ENCODE measurements around the gene GULP1.

The GULP1 gene

DNA sequence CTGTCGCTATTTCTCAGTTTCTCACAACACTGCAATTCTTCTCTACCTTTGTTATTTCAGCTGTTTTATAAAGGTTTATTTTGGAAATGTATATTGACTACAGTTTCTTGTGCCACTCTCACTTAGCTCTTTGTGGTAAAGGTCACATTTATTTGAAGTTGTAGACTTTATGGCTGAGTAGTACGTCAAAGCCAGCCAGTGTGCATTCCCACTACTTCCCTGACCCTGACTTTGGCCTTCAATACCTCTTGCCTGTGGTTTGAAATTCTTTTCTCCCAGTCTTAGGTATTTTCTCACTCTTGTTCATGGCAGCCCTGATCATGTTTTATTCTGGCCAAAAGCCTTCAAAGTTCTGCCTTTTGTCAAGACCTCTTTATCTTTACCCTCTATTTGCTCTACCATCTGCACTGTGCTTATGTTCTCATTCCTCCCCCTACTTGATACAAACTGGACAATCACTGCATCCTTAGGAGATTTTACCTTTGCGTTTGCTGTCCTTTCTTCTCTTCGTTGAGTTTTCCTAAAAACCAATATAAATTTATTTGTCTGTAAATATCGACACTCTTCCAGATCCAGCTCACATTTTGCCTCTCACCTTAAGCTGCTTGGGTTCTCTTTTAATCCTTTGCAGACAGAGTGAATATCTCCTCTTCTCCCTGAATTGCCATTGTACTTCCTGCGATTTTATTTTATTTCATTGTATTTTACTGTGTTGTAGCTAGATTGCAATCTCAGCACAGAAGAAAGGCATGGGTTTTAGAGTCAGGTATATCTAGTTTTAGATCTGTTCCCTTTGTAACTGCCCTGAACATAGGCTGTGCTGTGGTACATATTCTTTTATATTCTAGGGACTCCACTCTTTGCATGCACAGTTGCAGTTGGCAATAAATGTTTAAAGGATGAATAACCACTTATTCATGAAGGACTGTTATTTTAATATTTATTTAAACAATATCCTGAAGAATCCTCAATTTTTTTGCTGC lies 31.2 kb downstream of the GULP1 start:
- no peak for DNase-seq (ENCODE audit: extremely low read depth in 1 of 2, low read depth in 1 of 2)

DNA sequence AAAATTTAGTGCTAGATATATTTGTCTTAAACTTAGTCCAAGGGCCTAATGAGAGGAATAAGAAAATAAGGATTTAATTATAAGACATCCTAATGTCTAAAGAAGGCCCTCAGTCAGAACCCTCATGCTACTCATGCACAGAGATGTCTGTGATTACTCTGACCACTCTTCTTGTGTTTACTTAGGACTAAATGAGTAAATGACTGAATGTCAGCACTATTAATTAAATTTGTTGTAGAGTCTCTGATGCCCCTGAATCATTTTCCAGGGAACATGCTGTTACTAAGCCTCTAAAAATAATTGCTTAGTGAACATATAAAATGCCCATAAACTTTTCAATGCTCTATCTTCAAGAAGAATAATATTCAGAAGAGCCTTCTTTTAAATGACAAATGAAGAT lies 32.4 kb downstream of the GULP1 start:
- DNase-seq (ENCODE audit: extremely low read depth in 1 of 2, low read depth in 1 of 2): no peak

DNA sequence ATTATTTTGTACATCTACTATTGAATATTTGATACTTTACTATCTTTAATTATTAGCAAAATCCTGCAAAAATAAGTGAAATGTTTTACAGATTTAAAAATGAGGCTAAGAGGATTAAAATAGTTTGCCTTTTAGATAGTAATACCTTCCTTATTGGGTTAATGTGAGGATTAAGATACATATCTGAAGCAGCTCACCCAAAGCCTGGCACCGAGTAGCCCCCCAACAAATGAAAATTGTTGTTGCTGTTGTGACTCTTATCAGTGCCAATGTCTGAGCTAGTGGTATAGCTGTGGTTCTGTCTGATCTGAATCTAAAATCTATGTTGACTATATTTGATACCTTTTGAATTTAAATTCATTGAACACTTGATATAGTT lies 34.6 kb downstream of the GULP1 start:
- DNase-seq (ENCODE audit: extremely low read depth in 1 of 2, low read depth in 1 of 2): no peak

DNA sequence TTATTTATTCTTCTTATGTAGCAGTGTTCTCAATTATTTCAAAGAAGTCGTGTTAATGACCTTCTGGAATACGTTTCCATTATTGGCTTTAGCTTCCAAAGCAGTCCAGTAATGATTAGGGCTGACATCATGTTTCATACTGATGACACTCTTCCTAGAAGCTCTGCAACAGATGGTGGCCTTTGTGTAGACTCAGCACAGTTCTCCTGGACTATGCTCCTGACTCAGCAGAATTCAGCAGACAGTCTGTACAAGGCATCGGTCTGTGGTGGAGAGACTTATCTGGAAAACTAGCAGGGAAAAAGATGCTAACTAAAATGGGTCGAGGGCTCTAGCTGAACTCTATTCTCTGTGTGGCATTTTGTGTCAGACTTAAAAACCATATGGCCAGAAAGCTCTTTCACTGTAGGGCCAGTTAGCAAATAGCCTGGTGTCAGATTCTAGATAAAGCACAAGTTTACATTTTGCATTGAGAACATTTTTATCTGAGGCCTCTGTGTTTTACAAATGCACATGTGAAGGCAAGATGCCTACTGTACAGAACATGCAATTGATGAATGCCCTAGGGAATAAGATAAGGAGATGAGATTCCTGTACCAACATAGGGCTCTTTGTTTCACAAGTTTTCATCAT lies 35.1 kb downstream of the GULP1 start:
- DNase-seq (ENCODE audit: extremely low read depth in 1 of 2, low read depth in 1 of 2): no peak

DNA sequence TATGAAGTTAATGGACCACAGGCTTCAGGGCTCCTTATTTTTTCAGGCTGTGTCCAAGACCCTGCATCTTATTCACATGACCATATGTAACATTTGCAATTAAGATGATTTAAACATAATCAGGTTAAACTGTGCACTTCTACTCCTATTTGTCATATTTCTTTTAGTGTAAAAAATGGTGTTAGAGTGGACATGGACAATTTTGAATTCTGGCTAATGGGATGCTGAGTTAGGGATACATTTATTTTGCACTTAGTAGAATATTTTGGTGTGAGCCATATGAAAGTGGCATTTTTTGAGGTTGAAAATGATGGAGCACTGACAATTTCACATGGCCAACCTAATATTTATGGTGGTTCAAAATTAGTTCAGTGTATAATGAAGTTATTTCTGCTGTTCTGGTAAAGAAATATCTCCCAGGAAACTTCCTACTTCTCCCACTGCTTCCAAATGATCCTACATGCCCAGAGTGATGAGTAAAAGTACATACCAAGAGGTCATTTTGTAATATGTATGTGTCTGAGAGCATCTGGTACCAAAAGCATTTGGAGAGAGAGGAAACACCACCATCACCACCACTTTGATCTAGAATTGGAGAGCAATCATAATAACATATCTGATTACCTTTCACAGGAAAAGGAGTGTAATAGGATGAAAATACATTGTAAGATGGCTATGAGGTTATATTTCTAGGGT lies 36.0 kb downstream of the GULP1 start:
- no peak for DNase-seq (ENCODE audit: extremely low read depth in 1 of 2, low read depth in 1 of 2)

DNA sequence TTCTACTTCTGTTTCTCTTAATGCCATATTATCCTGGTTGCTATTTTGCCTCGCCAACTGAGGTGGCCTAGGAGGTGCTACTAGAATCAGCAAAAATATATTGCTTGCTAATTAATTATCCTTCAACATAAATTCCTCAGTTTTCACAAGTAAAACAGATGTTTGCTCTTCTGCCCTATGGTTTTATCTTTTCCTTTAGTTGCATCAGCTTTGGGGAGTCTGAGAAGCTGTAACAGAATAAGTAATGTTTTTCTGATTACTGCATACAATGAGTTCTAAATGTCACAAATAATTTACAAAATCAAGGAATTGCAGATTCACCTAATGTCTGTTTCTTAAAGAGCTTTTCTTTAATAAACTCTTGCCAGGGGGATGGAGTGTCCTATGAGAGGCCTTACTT lies 36.7 kb downstream of the GULP1 start:
- DNase-seq (ENCODE audit: extremely low read depth in 1 of 2, low read depth in 1 of 2): no peak

DNA sequence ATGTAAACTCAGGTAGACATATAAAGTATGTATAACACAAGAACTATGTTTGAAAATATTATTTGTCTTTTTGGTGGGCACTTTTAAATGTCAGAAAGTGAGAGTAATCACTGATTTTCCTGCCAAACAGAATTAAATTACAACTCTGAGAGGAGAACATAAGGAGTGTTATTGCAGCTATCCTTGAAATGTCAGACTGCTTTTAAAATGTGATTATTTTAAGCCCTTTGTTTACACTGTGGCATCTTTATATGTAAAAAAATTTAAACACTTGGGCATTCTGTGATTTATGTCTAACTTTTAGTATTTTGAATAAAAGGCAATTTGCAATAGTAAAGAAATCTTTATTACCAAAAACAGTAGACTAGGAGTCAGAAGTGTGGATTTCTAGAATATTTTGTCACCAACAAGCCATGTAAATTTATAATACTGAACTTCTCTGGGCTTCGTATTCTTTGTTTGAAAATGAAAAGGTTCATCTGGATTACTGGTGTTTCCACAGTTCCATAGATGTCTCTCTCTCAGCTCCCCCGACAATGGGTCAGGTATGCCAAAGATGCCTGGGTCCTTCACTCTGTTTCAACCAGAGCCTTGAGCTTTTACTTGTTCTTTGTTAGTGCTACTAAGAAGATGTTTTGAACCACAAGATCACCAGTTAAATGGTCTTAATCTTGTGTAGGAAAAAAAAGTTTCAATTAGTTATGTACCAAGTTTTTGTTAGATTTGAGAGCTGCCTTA lies 38.8 kb downstream of the GULP1 start:
- DNase-seq (ENCODE audit: extremely low read depth in 1 of 2, low read depth in 1 of 2): no peak

DNA sequence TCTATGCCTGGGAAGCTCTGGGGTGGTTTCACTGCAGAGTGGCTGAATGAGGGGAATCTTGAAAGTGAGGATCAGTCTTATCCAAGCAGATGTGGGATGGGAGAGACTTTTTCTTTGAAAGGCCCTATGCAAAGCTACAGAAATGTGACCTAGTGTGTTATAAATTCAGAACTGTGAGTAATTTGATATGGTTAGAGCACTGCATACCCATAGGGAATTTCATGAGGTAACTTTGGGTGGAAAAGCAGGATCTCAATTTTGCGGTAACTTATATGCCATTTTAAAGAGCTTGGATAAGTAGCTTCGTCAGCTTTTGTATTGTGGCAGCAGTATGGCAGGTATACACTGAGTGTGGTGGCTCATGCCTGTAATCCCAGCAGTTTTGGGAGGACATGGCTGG lies 40.9 kb downstream of the GULP1 start:
- no peak for DNase-seq (ENCODE audit: extremely low read depth in 1 of 2, low read depth in 1 of 2)

DNA sequence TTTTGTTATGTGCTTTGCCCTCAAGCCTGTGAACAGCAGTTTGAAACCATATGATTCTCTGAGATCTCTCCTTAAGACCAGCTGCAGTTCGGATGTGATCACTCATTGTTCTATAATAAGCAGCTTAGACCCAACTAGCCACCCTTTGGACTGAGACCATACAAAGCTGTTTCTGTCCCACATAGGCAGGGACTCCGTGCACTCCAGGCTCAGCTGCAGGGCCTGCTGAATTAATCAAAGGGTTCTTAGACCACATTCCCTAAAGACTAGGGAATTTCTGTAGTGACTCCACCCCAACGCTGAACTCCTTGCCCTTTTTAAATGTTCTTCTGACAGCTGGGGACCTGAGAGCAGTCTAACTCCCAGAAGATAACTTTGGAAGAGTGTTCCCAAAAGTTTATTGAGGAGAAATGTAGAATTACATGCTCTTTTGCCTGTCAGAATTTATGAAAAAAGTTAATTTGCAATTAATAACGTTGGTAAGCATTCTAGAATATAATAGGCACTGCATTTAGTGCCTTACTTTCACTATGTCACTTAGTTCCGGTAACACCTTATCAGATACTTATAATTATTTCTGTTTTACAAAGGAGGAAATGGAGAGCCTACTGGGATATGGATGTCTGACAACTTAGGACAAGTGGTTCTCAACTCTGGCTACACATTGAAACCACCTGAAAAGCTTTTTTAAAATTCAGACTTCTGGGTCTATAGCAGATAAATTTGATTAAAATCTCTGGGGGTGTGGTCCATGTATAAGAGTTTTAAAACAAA lies 42.3 kb downstream of the GULP1 start:
- no peak for DNase-seq (ENCODE audit: extremely low read depth in 1 of 2, low read depth in 1 of 2)

DNA sequence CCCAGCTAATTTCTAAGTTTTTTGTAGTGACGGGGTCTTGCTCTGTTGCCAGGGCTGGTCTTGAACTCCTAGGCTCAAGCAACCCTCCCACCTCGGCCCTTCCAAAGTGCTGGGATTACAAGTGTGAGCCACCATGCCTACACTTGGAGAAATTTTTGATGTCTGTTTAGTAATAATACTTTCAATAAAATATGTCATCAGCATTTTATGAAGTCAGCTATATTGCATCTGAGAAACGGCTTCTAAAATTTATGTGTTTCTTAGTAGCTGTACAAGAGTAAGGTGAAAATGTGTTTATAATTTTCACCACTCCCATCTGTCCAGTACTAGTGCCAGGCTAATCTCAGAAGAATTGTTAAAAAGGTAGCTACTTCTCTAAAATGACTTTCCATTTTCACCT lies 46.8 kb downstream of the GULP1 start:
- no peak for DNase-seq (ENCODE audit: extremely low read depth in 1 of 2, low read depth in 1 of 2)

DNA sequence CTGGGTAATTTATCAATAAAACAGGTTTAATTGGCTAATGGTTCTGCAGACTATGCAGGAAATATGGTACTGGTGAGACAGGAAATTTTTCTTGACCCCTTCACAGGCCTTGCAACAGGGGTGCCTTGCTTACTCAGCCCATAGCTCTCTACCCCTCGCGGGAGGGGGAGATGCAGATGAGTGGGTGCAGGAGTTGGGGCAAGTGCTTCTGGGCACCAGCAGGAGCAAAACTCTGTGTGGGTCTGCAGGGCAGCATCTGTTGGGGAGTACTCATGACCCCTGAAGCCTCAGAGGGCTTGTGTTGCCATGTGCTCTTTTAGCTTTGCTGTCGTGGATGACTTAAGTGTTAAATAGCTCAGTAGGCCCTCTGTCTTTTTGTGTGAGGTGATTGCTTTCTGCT lies 48.6 kb downstream of the GULP1 start:
- DNase-seq (ENCODE audit: extremely low read depth in 1 of 2, low read depth in 1 of 2): no peak

DNA sequence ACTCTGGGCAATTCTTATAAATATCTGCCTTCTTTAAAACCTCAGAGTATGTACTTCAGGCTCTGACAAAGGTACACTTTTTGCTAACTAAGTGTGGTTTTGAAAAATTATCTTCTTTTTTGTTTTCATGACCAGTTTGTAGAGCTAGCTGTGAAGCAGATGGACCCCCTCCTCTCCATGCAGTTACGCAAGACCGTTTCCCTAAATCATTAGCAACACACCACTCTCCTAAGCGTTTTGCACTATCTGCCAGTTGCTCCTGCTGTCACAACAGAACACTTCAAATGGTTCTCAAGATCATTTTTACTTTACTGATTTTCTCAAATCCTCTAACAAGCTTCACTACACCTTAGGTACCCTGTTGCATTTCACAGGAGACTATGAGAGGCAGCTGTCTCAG lies 53.3 kb downstream of the GULP1 start:
- no peak for DNase-seq (ENCODE audit: extremely low read depth in 1 of 2, low read depth in 1 of 2)

DNA sequence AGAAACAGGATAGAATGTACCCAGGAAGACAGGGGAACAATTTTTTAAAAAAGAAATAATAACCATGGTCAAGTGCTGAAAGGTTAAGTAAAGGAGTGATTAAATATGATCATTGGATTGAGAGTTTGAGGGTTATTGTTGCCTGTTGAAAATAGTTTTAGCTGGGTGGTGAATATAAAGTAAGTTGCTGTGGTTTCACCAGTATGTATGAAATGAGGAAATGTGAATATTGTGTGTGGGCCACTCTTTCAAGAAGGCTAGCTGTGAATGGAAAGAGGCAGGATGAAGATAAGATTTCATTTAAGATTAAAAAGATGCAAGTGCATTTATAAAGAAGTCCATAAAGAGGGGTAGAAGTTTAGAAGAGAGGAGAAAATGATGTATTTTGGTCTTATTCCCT lies 53.8 kb downstream of the GULP1 start:
- no peak for DNase-seq (ENCODE audit: extremely low read depth in 1 of 2, low read depth in 1 of 2)

DNA sequence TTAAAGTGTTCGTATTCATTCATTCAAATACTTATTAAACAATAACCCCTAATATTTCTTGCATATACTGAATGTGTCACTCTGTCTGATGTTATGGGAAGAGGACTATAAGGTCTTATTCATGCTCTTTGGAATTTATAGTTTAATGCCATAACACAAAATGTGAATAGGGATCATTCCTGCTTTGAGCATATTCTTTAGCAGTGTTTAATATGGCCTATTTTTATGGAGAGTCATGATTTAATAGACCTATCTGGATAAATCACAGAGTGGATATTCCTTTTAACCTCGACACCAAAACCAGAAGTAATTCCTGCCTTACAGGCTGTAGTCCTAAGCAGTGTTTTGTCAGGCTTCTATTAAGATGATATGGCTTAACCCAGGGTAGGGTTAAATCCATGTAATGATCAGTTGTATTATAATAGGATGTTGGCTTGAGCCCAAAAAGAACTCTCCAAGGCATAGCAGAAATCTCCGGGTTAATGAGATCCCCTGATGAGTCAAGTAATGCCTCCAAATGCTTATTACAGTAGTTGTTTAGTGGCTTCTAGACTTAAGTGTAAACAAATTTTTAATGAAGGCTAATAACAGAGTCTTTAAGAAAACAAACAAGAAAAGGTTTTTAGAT lies 54.3 kb downstream of the GULP1 start:
- no peak for DNase-seq (ENCODE audit: extremely low read depth in 1 of 2, low read depth in 1 of 2)

DNA sequence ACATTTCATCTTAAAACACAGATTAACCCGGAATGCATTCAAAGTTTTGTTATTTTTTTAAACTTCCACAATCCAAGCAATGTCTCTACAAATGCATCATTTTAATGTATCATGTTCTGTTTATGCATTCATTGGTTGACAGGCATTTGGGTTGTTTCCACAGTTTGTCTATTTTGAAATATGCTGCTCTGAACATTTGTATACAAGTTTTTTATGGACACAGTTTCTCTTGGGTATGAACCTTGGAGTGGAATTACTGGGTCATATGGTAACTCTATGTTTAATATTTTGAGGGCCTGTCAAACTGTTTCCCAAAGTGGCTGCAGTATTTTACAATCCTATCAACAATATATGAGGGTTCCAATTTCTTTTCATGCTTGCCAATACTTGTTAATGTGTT lies 57.3 kb downstream of the GULP1 start:
- no peak for DNase-seq (ENCODE audit: extremely low read depth in 1 of 2, low read depth in 1 of 2)

DNA sequence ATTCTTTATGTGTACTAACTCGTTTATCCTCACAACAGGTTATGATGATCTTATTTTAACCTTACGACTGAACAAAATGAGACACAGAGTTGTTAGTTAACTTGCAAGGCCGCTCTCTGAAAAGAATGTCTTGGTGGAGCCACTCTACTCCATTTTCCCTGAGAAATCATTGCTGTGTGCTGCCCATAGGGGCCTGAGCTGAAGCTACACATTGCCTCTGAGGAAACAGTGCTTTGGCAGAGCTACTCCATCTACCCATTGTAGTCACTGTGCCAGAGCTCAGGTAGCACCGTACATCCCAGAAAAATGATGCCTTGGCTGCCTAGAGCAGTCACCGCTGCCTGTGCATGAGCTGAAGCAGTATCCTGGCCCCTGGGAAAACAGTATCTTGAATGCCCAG lies 61.6 kb downstream of the GULP1 start:
- DNase-seq (ENCODE audit: extremely low read depth in 1 of 2, low read depth in 1 of 2): no peak

DNA sequence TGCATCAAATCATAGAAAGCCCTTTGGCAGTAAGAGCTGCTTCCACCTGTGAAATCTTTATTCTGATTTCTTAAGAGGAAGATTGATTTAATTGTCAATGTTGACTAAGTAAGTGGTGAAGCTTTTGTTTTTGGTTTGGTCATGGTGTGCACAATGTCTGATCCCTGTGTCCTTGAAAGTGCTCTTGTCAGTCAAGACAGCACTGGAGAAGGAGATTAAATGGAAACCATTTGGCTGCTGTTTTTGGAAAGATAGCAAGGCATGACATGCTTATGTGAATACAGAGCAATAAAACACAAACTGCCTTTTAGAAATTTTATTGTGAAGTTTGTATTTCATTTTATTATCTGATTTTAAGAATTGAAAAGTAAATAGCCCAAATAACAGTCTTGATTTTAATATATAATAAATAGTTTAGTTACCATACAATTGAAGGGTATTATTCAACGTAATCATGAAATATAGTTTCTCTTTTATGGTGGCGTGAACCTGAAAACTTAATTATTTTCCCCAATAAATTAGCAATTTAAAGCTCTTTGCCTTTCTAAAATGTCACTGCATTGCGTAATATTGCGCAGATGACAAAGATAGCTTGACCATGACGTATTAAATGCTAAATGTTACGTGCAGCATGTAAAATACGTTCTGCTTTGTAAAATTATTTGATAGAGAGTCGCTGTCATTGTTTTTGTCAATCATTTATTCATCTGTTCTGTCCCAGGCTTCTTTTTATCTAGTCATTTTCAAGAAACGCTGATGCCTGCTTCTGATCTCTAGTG lies 69.0 kb downstream of the GULP1 start:
- DNase-seq (ENCODE audit: extremely low read depth in 1 of 2, low read depth in 1 of 2): no peak

DNA sequence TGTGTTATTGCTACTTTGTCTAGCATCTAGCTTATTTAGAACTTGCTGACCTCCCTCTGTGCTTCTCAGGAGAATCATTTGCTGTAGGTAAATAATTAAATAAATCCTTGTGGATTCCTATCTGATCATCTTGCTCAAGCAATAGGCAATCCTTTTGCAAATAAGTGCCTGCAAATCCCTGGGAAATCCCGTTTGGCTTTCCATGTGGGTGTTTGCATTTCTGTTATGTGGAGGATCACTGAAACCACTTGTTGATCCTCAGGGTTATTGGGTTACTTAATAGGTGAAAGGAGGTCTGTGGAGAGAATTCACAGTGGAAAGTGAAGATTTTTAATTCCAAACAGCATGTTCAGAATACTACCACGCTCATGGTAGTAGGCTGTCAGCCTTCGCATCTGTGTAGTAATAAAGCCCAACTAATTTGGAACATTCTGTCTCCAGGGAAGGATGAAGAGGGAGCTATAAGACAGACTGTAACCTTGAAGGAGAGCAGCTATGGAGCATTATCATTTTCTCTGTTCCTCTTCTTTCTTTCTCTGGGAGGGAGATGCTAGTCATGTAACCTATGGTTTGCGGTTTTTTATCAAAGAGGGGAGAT lies 72.5 kb downstream of the GULP1 start:
- DNase-seq (ENCODE audit: extremely low read depth in 1 of 2, low read depth in 1 of 2): no peak

Data from stimulated activated CD8-positive, alpha-beta memory T cell treated with anti-CD3 and anti-CD28 coated beads, Interleukin-7, amount 100 ng/mL, for 48 hours (primary cell).